ENCODE results near the gene UTP3.
A peak's percentile ranks its signal among the peaks of the same experiment; 100 is the strongest.
"Not testable (repeated sequence)": the region's sequence is repeated elsewhere in the genome, so short reads cannot be mapped to it uniquely, and the experiment has no call there.

The UTP3 gene, protein sequence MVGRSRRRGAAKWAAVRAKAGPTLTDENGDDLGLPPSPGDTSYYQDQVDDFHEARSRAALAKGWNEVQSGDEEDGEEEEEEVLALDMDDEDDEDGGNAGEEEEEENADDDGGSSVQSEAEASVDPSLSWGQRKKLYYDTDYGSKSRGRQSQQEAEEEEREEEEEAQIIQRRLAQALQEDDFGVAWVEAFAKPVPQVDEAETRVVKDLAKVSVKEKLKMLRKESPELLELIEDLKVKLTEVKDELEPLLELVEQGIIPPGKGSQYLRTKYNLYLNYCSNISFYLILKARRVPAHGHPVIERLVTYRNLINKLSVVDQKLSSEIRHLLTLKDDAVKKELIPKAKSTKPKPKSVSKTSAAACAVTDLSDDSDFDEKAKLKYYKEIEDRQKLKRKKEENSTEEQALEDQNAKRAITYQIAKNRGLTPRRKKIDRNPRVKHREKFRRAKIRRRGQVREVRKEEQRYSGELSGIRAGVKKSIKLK

DNA sequence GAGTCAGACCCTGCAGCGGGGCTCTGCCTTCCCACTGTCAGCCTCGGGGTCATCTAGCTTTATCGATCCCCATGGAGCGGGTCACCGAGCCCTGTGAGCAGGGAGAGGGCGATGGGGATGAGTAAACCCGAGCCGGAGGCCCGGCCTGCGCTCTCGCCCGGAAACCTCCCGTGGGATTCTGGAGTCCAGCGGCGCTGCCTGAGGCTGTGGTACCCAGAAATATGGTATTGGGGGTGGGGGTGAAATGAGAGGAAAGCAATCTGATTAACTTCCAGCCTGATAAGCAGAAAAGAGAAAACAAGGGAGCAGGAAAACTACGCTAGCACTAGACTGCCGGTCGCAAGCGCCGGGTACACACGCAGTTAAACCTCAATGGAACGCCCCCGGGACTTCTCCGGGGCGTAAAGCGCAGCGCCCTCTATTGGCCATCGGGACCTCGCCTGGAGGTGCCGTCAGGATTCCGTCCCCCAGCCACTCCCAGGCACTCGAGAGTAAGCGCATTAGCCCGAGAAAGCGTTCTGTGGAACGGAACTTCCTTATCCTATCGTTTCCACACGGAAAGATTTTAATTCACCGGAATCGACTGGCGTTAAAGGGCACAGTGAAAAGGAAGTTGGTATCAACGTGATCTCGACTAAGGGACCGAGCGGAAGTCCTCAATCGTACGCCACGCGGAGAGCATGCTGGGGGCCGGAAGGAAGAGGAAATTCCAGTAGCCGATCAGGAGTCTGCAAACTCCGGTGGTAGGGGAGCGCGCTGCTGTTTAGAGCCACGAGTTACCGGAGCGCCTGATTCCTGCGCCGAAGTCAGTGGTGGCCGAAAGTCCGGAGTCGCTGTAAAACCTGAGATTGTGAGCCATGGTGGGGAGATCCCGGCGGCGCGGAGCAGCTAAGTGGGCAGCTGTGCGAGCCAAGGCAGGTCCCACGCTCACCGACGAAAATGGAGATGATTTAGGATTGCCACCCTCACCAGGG, at the start of gene UTP3:
TSS of gene UTP3 (plus strand) at position 712 of the 974 bp plus-strand sequence. CDS start at position 858, 146 bp downstream.
- peak; percentile 99 for DNase-seq (ENCODE audit: low spot score)

DNA sequence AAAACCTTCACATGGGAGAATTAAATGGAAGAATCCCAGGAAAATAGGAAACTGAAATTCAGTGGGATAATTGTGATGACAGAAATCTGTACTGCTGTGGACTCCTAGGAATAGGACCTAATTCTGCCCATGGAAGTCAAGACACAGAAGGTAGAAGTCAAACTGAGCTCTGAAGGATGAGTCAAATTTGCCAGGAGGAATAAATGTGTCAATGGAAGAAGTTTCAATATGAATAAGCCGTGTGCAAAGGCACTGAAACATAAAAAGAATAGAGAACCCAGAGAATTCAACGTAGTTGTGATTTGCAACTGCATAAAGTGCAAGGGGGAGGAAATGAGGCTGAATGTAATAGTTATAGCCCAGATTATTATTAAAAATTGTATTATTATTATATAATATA, 48.1 kb upstream of the UTP3 start:
- no peak for DNase-seq (ENCODE audit: low spot score)

DNA sequence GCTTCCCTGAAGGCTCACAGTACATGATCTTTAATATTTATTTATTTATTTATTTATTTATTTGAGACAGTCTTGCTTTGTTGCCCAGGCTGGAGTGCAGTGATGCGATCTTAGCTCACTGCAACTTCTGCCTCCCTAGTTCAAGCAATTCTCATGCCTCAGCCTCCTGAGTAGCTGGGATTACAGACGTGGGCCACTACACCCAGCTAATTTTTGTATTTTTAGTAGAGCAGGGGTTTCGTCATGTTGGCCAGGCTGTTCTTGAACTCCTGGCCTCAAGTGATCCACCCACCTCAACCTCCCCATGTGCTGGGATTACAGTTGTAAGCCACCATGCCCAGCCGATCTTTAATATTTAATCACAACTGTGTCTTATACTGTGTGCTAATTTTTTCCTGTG, 37.6 kb upstream of the UTP3 start:
- not testable (repeated sequence) for DNase-seq (ENCODE audit: low spot score)

DNA sequence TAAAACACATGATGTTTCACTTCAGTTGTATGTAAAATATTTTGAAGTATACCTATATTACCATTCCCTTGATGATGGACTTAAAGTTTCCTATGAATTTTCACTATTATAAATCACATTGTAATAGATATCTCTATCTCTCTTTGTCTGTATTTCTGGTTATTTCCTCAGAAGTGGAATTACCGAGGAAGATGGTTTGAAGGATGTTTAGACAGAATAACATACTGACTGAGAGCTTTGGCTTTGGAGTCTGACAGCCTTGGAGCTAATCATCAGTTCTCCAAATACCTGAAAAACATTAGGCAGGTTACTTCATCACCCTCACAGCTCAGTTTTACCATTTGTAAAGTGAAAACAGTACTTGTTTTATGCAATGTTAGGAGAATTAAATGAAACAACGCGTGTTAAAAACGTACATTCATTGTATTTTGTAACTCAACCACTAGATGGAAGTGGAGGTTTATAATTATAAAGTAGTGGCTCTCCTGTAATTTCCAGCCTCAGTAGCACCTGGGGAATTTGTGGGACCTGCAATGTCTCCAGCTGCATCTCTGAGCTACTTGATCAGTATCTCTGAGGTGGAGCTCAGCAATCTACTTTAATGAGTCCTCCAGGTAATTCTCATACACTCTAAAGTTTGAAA, 36.3 kb upstream of the UTP3 start:
- peak; percentile 23 for DNase-seq (ENCODE audit: low spot score)

GRCh38 chr4:70654605-70655011, 33.7 kb upstream of the UTP3 start:
- no peak for DNase-seq (ENCODE audit: low spot score)

DNA sequence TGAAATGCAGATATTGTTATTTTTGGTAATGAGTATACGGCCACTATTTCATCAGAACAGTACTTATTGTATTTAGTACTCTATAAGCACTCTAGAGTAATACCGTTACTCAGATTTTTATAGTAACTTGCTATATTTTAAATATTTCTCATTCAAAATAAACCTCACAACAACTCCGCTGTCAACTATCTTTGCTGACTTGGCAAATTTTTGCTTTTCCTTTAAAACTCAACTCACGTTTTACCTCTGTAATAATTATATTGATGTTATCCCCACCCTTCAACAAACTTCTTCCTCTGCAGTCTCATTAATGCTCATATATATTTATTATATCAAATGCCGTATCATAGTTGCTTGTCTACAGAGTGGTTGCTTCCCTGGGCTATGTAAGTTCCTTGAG, 31.0 kb upstream of the UTP3 start:
- no peak for DNase-seq (ENCODE audit: low spot score)

GRCh38 chr4:70658418-70658817, 29.9 kb upstream of the UTP3 start:
- DNase-seq (ENCODE audit: low spot score): no peak

GRCh38 chr4:70660106-70660505, 28.2 kb upstream of the UTP3 start:
- DNase-seq (ENCODE audit: low spot score): no peak

DNA sequence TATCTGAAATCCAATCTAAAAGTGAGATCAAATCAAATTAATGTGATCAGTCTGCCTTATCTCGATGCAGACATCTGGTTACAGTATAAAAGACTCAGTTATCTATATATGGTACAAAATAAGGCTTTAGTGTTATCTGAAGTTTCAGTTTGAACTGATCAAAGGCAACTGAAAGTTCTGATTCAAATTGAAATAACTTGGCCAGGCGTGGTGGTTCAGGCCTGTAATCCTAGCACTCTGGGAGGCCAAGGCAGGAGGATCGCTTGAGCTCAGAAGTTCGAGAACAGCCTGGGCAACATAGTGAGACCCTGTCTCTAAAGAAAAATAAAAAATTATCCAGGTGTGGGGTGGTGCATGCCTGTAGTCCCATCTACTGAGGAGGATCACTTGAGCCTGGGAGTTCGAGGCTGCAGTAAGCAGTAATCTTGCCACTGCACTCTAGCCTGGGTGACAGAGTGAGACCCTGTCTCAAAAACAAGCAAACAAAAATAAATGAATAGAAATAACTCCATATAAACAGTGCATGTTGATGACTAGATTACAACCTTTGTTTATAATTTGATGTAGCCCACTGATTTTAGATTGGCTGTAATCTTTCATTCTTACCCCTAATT, 26.9 kb upstream of the UTP3 start:
- not testable (repeated sequence) for DNase-seq (ENCODE audit: low spot score)

DNA sequence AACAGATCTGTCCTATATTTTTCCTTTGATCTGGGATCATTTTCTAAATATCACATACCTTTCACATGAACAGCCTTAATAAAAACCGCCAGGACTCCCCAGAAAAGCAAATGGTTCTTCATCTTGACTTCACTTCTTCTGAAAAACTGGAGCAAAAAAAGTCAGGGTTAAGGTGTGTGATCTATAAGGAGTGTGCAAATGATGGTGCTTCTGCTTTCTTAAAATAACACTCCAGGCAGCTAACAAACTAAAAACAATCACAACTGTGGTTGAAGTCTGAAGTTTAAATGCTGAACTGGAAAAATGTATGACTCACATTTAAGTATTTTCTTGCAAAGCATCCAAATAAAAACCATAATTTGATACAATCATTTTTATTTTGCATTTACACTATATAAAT, 22.0 kb upstream of the UTP3 start, which contains the start of gene JCHAIN:
TSS of gene JCHAIN (minus strand) at position 140 of the 400 bp plus-strand sequence. CDS start at position 122, 18 bp downstream.
- no peak for DNase-seq (ENCODE audit: low spot score)

DNA sequence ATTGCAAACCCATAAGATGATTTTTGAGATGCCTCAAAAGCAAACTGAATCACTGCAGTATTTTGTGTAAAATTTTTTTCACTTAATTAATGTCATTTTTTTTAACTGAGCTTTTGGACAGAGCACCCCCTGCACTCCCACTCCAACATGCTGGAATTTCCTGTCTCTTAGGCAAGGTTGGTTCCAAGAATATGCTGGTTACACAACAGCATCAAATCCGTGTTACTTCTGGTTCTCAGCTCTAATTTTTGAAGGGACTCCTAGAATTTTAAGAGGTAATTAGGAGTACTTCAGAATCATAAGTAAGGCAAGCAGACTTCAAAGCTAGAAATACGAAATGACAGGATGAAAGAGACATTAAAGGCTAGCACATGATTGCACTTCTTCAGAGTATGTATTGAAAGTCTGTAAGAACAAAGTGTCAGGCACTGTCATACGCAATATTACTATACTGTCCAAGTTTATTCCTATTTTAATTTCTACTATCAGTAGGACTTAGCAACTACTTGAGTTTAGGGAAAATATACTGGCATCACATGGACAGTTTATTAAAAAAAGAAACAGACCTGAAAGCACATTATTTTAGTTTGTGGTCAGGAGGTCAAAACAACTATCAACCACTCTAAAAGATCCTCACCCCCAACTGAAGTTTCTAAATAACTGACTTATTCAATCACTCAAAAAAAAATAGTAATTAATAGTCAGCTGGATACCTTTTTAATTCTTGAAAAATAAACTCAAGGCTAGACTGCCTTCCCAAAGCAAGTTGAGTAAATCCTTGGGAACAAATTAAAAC, 20.4 kb upstream of the UTP3 start:
- no peak for DNase-seq (ENCODE audit: low spot score)

GRCh38 chr4:70670332-70671014, 17.9 kb upstream of the UTP3 start:
- DNase-seq (ENCODE audit: low spot score): no peak

GRCh38 chr4:70671091-70671490, 17.2 kb upstream of the UTP3 start:
- no peak for DNase-seq (ENCODE audit: low spot score)

DNA sequence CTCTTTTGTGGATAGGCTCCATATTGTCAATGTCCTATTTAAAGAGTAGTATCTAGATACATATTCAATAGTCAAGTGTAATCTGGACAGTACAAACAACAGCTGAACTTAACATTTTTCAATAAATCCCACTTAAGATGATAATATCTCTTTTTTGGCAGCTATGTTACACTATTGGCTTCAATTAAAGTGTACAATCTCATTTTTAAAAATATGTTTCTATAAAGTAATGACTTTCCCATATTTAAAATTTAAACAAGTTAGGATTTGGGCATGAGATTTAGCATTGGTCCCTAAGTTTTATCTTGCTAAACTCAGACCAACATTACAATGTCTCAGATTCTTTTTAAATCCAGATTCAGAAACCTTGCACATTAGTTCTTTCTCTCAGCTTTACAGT, 14.1 kb upstream of the UTP3 start:
- no peak for DNase-seq (ENCODE audit: low spot score)

DNA sequence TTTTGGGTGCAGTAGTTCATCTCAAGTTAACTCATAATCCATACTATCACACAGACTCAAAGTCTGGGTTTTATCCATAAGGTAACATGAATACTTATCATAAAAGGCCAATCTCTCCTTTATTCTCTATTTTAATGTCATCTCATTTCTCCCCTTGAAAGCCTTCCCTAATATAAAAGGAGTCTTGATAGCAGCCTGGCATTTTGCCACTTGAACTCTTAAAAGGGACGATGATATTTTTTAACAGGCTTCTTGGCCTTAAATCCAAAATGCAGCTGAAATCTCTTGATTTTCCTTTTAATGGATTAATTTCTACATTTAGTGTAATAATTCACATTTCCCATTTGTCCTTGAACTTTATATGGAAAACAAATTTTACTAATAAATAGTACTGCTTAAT, 13.6 kb upstream of the UTP3 start:
- DNase-seq (ENCODE audit: low spot score): no peak

- DNase-seq (ENCODE audit: low spot score): no peak
These were observed 11.7 kb upstream of the UTP3 start for GRCh38 chr4:70676554-70677090.

GRCh38 chr4:70678383-70678999, 9.8 kb upstream of the UTP3 start:
- DNase-seq (ENCODE audit: low spot score): no peak

GRCh38 chr4:70680934-70681333, 7.4 kb upstream of the UTP3 start:
- no peak for DNase-seq (ENCODE audit: low spot score)

GRCh38 chr4:70681704-70682103, 6.6 kb upstream of the UTP3 start:
- DNase-seq (ENCODE audit: low spot score): no peak

Data from globus pallidus (tissue), 1 donor.